Endothelial cell (in vitro differentiated cells): ENCODE data around the gene GDPD3. TPM values are rescaled to one million over a fixed set of nuclear protein-coding genes. Genes with fewer than 3 reads are reported as not detected.
A peak's percentile ranks its signal among the peaks of the same experiment; 100 is the strongest.
"Not testable (repeated sequence)": the region's sequence is repeated elsewhere in the genome, so short reads cannot be mapped to it uniquely, and the experiment has no call there.

Source experiments
- DNase-seq: peaks from one replicate; pipeline ENCODE4 v3.0.0; 2021; ENCODE audit warnings: low spot score
- H3K27ac Mint-ChIP-seq: one replicate; pipeline ENCODE4 v1.8.0; 2021; ENCODE audit warnings: mixed read lengths, inconsistent platforms; ENCODE audit not compliant: unreplicated experiment
- H3K27me3 Mint-ChIP-seq: one replicate; pipeline ENCODE4 v1.8.0; 2021; ENCODE audit warnings: mild to moderate bottlenecking, moderate library complexity, mixed read lengths, inconsistent platforms; ENCODE audit not compliant: unreplicated experiment
- H3K36me3 Mint-ChIP-seq: one replicate; pipeline ENCODE4 v1.8.0; 2021; ENCODE audit warnings: mild to moderate bottlenecking, low read depth, mixed read lengths, inconsistent platforms; ENCODE audit not compliant: unreplicated experiment
- H3K4me1 Mint-ChIP-seq: one replicate; pipeline ENCODE4 v1.8.0; 2021; ENCODE audit warnings: mild to moderate bottlenecking, mixed read lengths, inconsistent platforms; ENCODE audit not compliant: unreplicated experiment
- H3K4me3 Mint-ChIP-seq: one replicate; pipeline ENCODE4 v1.8.0; 2021; ENCODE audit warnings: mild to moderate bottlenecking, mixed read lengths, inconsistent platforms; ENCODE audit not compliant: unreplicated experiment
- H3K9me3 Mint-ChIP-seq: one replicate; pipeline ENCODE4 v1.8.0; 2021; ENCODE audit warnings: mixed read lengths, inconsistent platforms; ENCODE audit not compliant: unreplicated experiment
- CTCF ChIP-seq: fragments of 200-600 bp; sonication (generic); IDR thresholded peaks from one replicate; pipeline ENCODE4 v1.5.0; 2021; ENCODE audit warnings: antibody characterized with exemption; ENCODE audit not compliant: unreplicated experiment
- total RNA-seq: library from RNA; stranded (reverse); fragmentation: NEBNext Ultra II Directional; extraction: Animal tissue kit (Norgen Biotek cat#: 25700); gene quantifications from one replicate; pipeline ENCODE4 v1.2.1, GENCODE V29; 2021; ENCODE audit not compliant: unreplicated experiment

The GDPD3 gene
- total RNA-seq, 1 donor from 2014 or later: 9.3 TPM

DNA sequence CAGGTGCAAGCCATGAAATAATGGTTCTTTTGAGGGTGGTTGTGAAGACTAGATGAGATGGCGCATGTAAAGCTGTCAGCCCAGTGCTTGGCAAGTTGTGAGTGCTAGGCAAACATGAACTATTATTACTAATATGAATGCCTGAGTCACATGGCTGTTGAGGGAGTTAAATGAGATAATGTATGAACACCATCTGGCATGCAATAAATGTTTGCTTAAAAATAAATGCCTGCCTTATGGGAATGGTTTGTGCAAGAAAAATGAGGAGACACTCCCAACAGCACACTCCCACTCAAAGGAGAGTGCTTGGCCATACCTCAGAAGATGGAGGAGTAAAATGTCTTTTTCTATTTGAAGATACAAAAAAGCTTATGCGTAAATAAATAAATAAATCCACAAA, 6.1 kb upstream of the GDPD3 start:
- TF ChIP-seq CTCF: no peak
- Mint-ChIP-seq H3K27ac (no peak overlapping the region), H3K36me3 (peaks cover 5% of the 10 kb centered on the region), H3K9me3 (no peaks in the 10 kb centered on the region), H3K4me3 (peak overlapping the region; percentile 50), H3K27me3 (peaks cover 7% of the 10 kb centered on the region), H3K4me1 (peaks cover 7% of the 10 kb centered on the region)
- DNase-seq: no peak

DNA sequence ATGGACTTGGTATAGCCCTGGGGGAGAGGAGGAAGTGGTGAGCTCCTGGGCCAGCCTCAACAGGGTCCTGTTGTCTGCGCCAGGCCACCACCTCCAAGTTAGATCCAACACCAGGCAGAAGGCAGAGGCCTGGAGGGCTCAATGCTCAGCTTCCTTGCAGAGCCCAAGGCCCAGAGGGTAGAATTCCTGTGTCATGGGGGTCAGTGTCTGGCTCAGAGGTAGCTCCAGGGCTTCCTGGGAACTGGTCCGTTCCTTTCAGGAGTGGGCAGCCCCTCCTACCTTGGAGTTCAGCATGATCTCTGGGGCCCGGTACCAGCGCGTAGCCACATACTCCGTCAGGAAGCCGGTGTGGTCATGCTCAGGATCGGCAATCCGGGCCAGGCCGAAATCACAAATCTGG, 4.4 kb upstream of the GDPD3 start:
- no peak for TF ChIP-seq CTCF
- no peak overlapping the region for H3K27ac Mint-ChIP-seq
- H3K4me1 Mint-ChIP-seq: peaks cover 7% of the 10 kb centered on the region
- no peak for DNase-seq
- peaks cover 10% of the 10 kb centered on the region for H3K27me3 Mint-ChIP-seq
- no peaks in the 10 kb centered on the region for H3K9me3 Mint-ChIP-seq
- H3K4me3 Mint-ChIP-seq: no peak overlapping the region
- H3K36me3 Mint-ChIP-seq: peaks cover 5% of the 10 kb centered on the region

- no peak for TF ChIP-seq CTCF
- Mint-ChIP-seq H3K4me3 (no peak overlapping the region), H3K27me3 (peaks cover 6% of the 10 kb centered on the region), H3K9me3 (no peaks in the 10 kb centered on the region), H3K36me3 (peaks cover 9% of the 10 kb centered on the region), H3K4me1 (peaks cover 4% of the 10 kb centered on the region), H3K27ac (no peak overlapping the region)
- DNase-seq: no peak
Observed at GRCh38 chr16:30116291-30117207, 3.2 kb upstream of the GDPD3 start.

GRCh38 chr16:30115238-30115637, 1.9 kb upstream of the GDPD3 start:
- TF ChIP-seq CTCF: no peak
- Mint-ChIP-seq H3K4me1 (no peaks in the 10 kb centered on the region), H3K4me3 (no peak overlapping the region), H3K9me3 (no peaks in the 10 kb centered on the region), H3K27ac (no peak overlapping the region), H3K36me3 (peaks cover 16% of the 10 kb centered on the region), H3K27me3 (peaks cover 6% of the 10 kb centered on the region)
- DNase-seq: no peak

DNA sequence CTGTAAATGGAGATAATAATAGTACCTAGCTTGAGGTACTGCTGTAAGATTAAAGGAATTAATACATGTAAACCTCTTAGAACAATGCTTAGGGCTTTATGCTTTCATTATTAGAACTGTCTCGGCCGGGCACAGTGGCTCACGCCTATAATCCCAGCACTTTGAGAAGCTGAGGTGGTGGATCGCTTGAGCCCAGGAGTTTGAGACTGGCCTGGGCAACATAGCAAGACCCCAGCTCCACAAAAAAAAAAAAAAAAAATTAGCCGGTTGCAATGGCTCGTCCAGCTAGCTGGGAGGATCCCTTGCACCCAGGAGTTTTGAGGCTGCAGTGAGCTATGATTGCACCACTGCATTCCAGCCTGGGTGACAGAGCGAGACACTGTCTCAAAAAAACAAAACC, 1.5 kb upstream of the GDPD3 start:
- not testable (repeated sequence) for DNase-seq, H3K27me3 Mint-ChIP-seq, H3K9me3 Mint-ChIP-seq, H3K4me1 Mint-ChIP-seq, H3K4me3 Mint-ChIP-seq, H3K27ac Mint-ChIP-seq
- H3K36me3 Mint-ChIP-seq: peaks cover 16% of the 10 kb centered on the region
